ENCODE results near the gene NOS3. TPM values are rescaled to one million over a fixed set of nuclear protein-coding genes. Genes with fewer than 3 reads are reported as not detected.

The NOS3 gene
- total and polyA plus RNA-seq, 9 of the 15 experiments (the other 6 are each of a cell fraction or from before 2014, with no cell fraction given), result 1.1 to 121 (median 23.6) TPM

GRCh38 chr7:151010037-151010306 lies 19.2 kb downstream of the NOS3 start:
- ATAC-seq (no peak; the same call in 1 of the 3 replicates), FAIRE-seq (no peak), DNase-seq (ENCODE audit: extremely low read depth in 1 of 4, low spot score in 3 of 4) (no peak)
- peaks cover 45% of the 10 kb centered on the region for H3K79me2 ChIP-seq (ENCODE audit: control insufficient read depth, insufficient read depth, low read length)
- H3K36me3 ChIP-seq (ENCODE audit: control insufficient read depth, insufficient read depth, low read length), result peaks cover 32% of the 10 kb centered on the region; the same call in 2 of the 3 replicates
- in situ Hi-C loops (cut with MboI) (no loop called here), intact Hi-C loops (cut with micrococcal nuclease) (loop anchor here (10.0 kb wide), 1 partner anchor 165 kb away; no protein-coding TSS in a partner anchor)
- no TSS peak for BruUV-seq (replicated peaks)
- H4K20me1 ChIP-seq (replicated peaks; ENCODE audit: control insufficient read depth, insufficient read depth, low read length), result no peaks in the 10 kb centered on the region
- peaks cover 42 to 76% of the 10 kb centered on the region in 2 experiments for H3K4me1 ChIP-seq (replicated peaks in 1 of 2; ENCODE audit: control insufficient read depth in 2 of 2, insufficient read depth in 2 of 2, low read length in 2 of 2)
- H3K9me1 ChIP-seq (ENCODE audit: control insufficient read depth, insufficient read depth, low read length), result no peaks in the 10 kb centered on the region
- H3K9me3 ChIP-seq (replicated peaks; ENCODE audit: control insufficient read depth, insufficient read depth, low read depth, low read length), result no peaks in the 10 kb centered on the region
- 11% methylated on average over 7 of the region's 7 CpGs for WGBS (ENCODE audit: insufficient coverage, low coverage, missing lambda C conversion rate)
- H3K27ac ChIP-seq (ENCODE audit: extremely low read depth, low read depth, low read length), result peak overlapping the region; percentile 85
- H3K27me3 ChIP-seq (ENCODE audit: control insufficient read depth in 2 of 2, insufficient read depth in 2 of 2, low read length in 2 of 2), result no peaks in the 10 kb centered on the region; a peak in 1 of 5 replicates
- POLR2A ChIA-PET, result interaction anchor here (0.6 to 8.4 kb wide), 13 partner anchors 12 to 689 kb away, joined by 3 to 146 read pairs (median 4); partner anchors contain the start of genes ABCB8, ATG9B and FASTK
- CTCF ChIA-PET (ENCODE audit: low intra/inter-chr PET ratio), result interaction anchor here (0.9 to 3.5 kb wide), 3 partner anchors 43 to 101 kb away, joined by 3 to 15 read pairs (median 5); no protein-coding TSS in a partner anchor
- peak overlapping the region; percentile 92 for H2AFZ ChIP-seq (ENCODE audit: low read depth, low read length)
- H3K9ac ChIP-seq (ENCODE audit: insufficient read depth in 1 of 2, low read depth in 2 of 2, low read length in 2 of 2), result peak overlapping the region; percentile 77 to 94
- H3K4me2 ChIP-seq (ENCODE audit: insufficient read depth, low read length), result peak overlapping the region; percentile 100
- peak overlapping the region; percentile 57 for H3K4me3 ChIP-seq
- no peak for TF ChIP-seq MXI1 (IDR thresholded peaks at IDR 0.05; ENCODE audit: low read depth, low read length)
- TF ChIP-seq PBX2 (CRISPR knock-in tag; IDR thresholded peaks at IDR 0.05; ENCODE audit: low read depth), result no peak
- TF ChIP-seq PBX2 (tag; conservative IDR thresholded peaks at IDR 0.05; ENCODE audit: low read depth), result no peak
- peak; percentile 27; the same call in 1 of the 2 replicates for TF ChIP-seq STAT6 (CRISPR knock-in tag; IDR thresholded peaks at IDR 0.05)
- TF ChIP-seq PREB (CRISPR knock-in tag; IDR thresholded peaks at IDR 0.05), result 0 out of 2 replicates have a peak, but pooled peaks have one; percentile 64
- no peak for TF ChIP-seq KDM2B (CRISPR knock-in tag; IDR thresholded peaks at IDR 0.05)
- TF ChIP-seq JUND (IDR thresholded peaks at IDR 0.05; ENCODE audit: borderline replicate concordance, low read depth, low read length), result no peak
- no peak for TF ChIP-seq JUND (tag; IDR thresholded peaks at IDR 0.05; ENCODE audit: borderline replicate concordance, low read depth, low read length)
- peak; percentile 78; the same call in 1 of the 2 replicates for TF ChIP-seq THAP12 (CRISPR knock-in tag; IDR thresholded peaks at IDR 0.05)
- 0 out of 2 replicates have a peak, but pooled peaks have one; percentile 4 for TF ChIP-seq ETV5 (CRISPR knock-in tag; IDR thresholded peaks at IDR 0.05; ENCODE audit: low read depth)
- TF ChIP-seq ZNF707 (CRISPR knock-in tag; conservative IDR thresholded peaks at IDR 0.05), result no peak
- TF ChIP-seq SIX5 (IDR thresholded peaks at IDR 0.05; ENCODE audit: borderline replicate concordance in 1 of 2, insufficient read depth in 1 of 2, low read depth in 1 of 2, low read length in 2 of 2), result no peak
- TF ChIP-seq ZNF282 (CRISPR knock-in tag; IDR thresholded peaks at IDR 0.05), result 0 out of 2 replicates have a peak, but pooled peaks have one; percentile 59

All from K562 (cell line).